ENCODE data around the gene ARFGEF3.
A peak's percentile ranks its signal among the peaks of the same experiment; 100 is the strongest.

The ARFGEF3 gene

GRCh38 chr6:138285800-138286199, 124.1 kb downstream of the ARFGEF3 start:
- DNase-seq, result no peak

- no peak for DNase-seq
Measured at GRCh38 chr6:138286698-138287097, 125.0 kb downstream of the ARFGEF3 start.

GRCh38 chr6:138287144-138287955, 125.6 kb downstream of the ARFGEF3 start:
- no peak for DNase-seq

- DNase-seq, result peak; percentile 91
Measured at GRCh38 chr6:138288428-138289085, 126.8 kb downstream of the ARFGEF3 start.

- DNase-seq, result no peak
Measured at GRCh38 chr6:138289739-138290138, 128.0 kb downstream of the ARFGEF3 start.

- no peak for DNase-seq
Measured at GRCh38 chr6:138290423-138290962, 128.8 kb downstream of the ARFGEF3 start.

- no peak for DNase-seq
Measured at GRCh38 chr6:138291036-138291848, 129.5 kb downstream of the ARFGEF3 start.

GRCh38 chr6:138291849-138292181, 130.1 kb downstream of the ARFGEF3 start:
- no peak for DNase-seq

GRCh38 chr6:138292482-138292881, 130.7 kb downstream of the ARFGEF3 start:
- no peak for DNase-seq

GRCh38 chr6:138293428-138294395, 132.0 kb downstream of the ARFGEF3 start:
- no peak for DNase-seq

GRCh38 chr6:138296381-138296780, 134.6 kb downstream of the ARFGEF3 start:
- no peak for DNase-seq

GRCh38 chr6:138296786-138297185, 135.0 kb downstream of the ARFGEF3 start:
- DNase-seq, result no peak

- DNase-seq, result peak; percentile 9
Measured at GRCh38 chr6:138297761-138298298, 136.1 kb downstream of the ARFGEF3 start.

- DNase-seq, result no peak
Measured at GRCh38 chr6:138300469-138300868, 138.7 kb downstream of the ARFGEF3 start.

GRCh38 chr6:138302554-138302953, 140.8 kb downstream of the ARFGEF3 start:
- DNase-seq, result no peak

GRCh38 chr6:138307352-138307751, 145.6 kb downstream of the ARFGEF3 start:
- no peak for DNase-seq

GRCh38 chr6:138307816-138308730, 146.3 kb downstream of the ARFGEF3 start:
- DNase-seq, result peak; percentile 25

- DNase-seq, result no peak
Measured at GRCh38 chr6:138308731-138309110, 147.0 kb downstream of the ARFGEF3 start.

- no peak for DNase-seq
Measured at GRCh38 chr6:138309695-138310094, 148.0 kb downstream of the ARFGEF3 start.

GRCh38 chr6:138310294-138310693, 148.6 kb downstream of the ARFGEF3 start:
- DNase-seq, result peak; percentile 4
